HepG2 (cell line): Measurements from ENCODE around the gene TGFA. TPM values are rescaled to one million over a fixed set of nuclear protein-coding genes. Genes with fewer than 3 reads are reported as not detected.
A peak's percentile ranks its signal among the peaks of the same experiment; 100 is the strongest.

ENCODE experiments used
- ELF1 ChIP-seq: sonication (generic); formaldehyde crosslinking; IDR thresholded peaks from 2 replicates; pipeline ENCODE4 v1.4.0; 2020; ENCODE audit warnings: missing genetic modification reagents
- ETV5 ChIP-seq: IDR thresholded peaks from 2 replicates; pipeline ENCODE4 v1.6.1; 2018; ENCODE audit warnings: missing biosample characterization, missing genetic modification reagents, inconsistent platforms, borderline replicate concordance
- EZH2 ChIP-seq: conservative IDR thresholded peaks from 2 replicates; pipeline ENCODE4 v1.6.1; 2012; ENCODE audit warnings: mild to moderate bottlenecking, low read depth, low read length, moderate library complexity
- FOXA1 ChIP-seq, 2 experiments: fragments of 450-650 bp in 1 of 2; sonication (generic) in 1 of 2; formaldehyde crosslinking in 1 of 2; IDR thresholded peaks; 2 replicates each; pipeline versions ENCODE4 v1.4.0 to v1.6.1; 2016 to 2020; ENCODE audit warnings: missing genetic modification reagents in 1 of 2
- FOXP1 ChIP-seq, 2 experiments: fragments of 450-650 bp in 1 of 2; IDR thresholded peaks; 2 replicates each; pipeline ENCODE4 v1.6.1; 2017 to 2018; ENCODE audit warnings: antibody characterized with exemption in 1 of 2
- FOXP4 ChIP-seq: sonication (generic); formaldehyde crosslinking; IDR thresholded peaks from 2 replicates; pipeline ENCODE4 v1.4.0; 2020; ENCODE audit warnings: missing genetic modification reagents
- HHEX ChIP-seq: IDR thresholded peaks from 2 replicates; pipeline ENCODE4 v1.6.1; 2016; ENCODE audit warnings: control low read depth
- MAFK ChIP-seq, 2 experiments: IDR thresholded peaks in 1 of 2; conservative IDR thresholded peaks in 1 of 2; 2 replicates each; pipeline ENCODE4 v1.6.1; 2011; ENCODE audit warnings: improper control_type of control experiment in 2 of 2, low read length in 2 of 2
- MIER3 ChIP-seq: IDR thresholded peaks from 2 replicates; pipeline ENCODE4 v1.6.1; 2016; ENCODE audit warnings: missing compliant biosample characterization, borderline replicate concordance
- NR2F6 ChIP-seq, 2 experiments: IDR thresholded peaks; 2 replicates each; pipeline ENCODE4 v1.6.1; 2016; ENCODE audit warnings: antibody characterized with exemption in 1 of 2, mild to moderate bottlenecking in 1 of 2
- ONECUT2 ChIP-seq: sonication (generic); formaldehyde crosslinking; IDR thresholded peaks from 2 replicates; pipeline ENCODE4 v1.4.0; 2020; ENCODE audit warnings: missing genetic modification reagents
- PREB ChIP-seq: sonication (generic); formaldehyde crosslinking; IDR thresholded peaks from 2 replicates; pipeline ENCODE4 v1.4.0; 2020; ENCODE audit warnings: missing genetic modification reagents
- U2AF2 ChIP-seq: fragments of 200-400 bp; formaldehyde crosslinking; IDR thresholded peaks from 2 replicates; pipeline ENCODE4 v1.6.1; 2017; ENCODE audit warnings: low read depth, mild to moderate bottlenecking, low read length
- XRCC5 ChIP-seq: fragments of 200-400 bp; formaldehyde crosslinking; optimal IDR thresholded peaks from 2 replicates; pipeline ENCODE3; 2017; ENCODE audit warnings: mild to moderate bottlenecking, low read length
- ZBTB42 ChIP-seq: sonication (generic); formaldehyde crosslinking; IDR thresholded peaks from 2 replicates; pipeline ENCODE4 v1.5.0; 2020; ENCODE audit warnings: mild to moderate bottlenecking, missing genetic modification reagents
- ZNF121 ChIP-seq: sonication (generic); formaldehyde crosslinking; IDR thresholded peaks from 2 replicates; pipeline ENCODE4 v1.5.0; 2020; ENCODE audit warnings: mild to moderate bottlenecking, missing genetic modification reagents
- ZNF674 ChIP-seq: sonication (generic); formaldehyde crosslinking; IDR thresholded peaks from 2 replicates; pipeline ENCODE4 v1.5.0; 2020; ENCODE audit warnings: low read depth, mild to moderate bottlenecking, missing genetic modification reagents
- ZNF790 ChIP-seq: sonication (generic); formaldehyde crosslinking; IDR thresholded peaks from 2 replicates; pipeline ENCODE4 v1.8.0; 2022; ENCODE audit warnings: missing genetic modification reagents, mild to moderate bottlenecking, borderline replicate concordance
- ZNF792 ChIP-seq: IDR thresholded peaks from 2 replicates; pipeline ENCODE4 v1.6.1; 2016
- polyA plus RNA-seq, 8 experiments: library from polyadenylated mRNA; depleted of rRNA in 3 of 8; stranded (reverse) in 7 of 8; unstranded in 1 of 8; fragments of >200 nt; fragmentation: Illumina TruSeq in 4 of 8; extraction: Trizol in 4 of 8; gene quantifications; 2 replicates each; pipeline versions ENCODE4 v1.2.1 to v1.2.3, GENCODE V29; 2011 to 2016; ENCODE audit warnings: low read depth in 4 of 8, missing spikeins in 1 of 8, mixed read lengths in 1 of 8; ENCODE audit not compliant: insufficient read depth in 1 of 8
- total RNA-seq, 5 experiments: library from RNA; depleted of rRNA; stranded (reverse); fragments of >200 nt; fragmentation: Illumina TruSeq; extraction: Trizol; gene quantifications; 2 replicates each; pipeline ENCODE4 v1.2.3, GENCODE V29; 2016; ENCODE audit warnings: low read depth in 1 of 5
- TF ChIP-seq, protein P1 (sequence below): sonication (generic); IDR thresholded peaks from 2 replicates; pipeline ENCODE4 v1.6.1; 2016; ENCODE audit warnings: low read depth, borderline replicate concordance
- TF ChIP-seq, protein P2 (sequence below): sonication (generic); formaldehyde crosslinking; IDR thresholded peaks from 2 replicates; pipeline ENCODE4 v1.5.1; 2020; ENCODE audit warnings: mild to moderate bottlenecking, missing genetic modification reagents, borderline replicate concordance

TGFA gene
- total and polyA plus RNA-seq, 2 of the 13 experiments (the other 11 are each of a cell fraction or from before 2014, with no cell fraction given), result 7.8 to 15.3 TPM

GRCh38 chr2:70565039-70565731 is 11.6 kb upstream of the TGFA start (continued):
- TF ChIP-seq, protein P1, sequence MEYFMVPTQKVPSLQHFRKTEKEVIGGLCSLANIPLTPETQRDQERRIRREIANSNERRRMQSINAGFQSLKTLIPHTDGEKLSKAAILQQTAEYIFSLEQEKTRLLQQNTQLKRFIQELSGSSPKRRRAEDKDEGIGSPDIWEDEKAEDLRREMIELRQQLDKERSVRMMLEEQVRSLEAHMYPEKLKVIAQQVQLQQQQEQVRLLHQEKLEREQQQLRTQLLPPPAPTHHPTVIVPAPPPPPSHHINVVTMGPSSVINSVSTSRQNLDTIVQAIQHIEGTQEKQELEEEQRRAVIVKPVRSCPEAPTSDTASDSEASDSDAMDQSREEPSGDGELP, result 0 out of 2 replicates have a peak, but pooled peaks have one; percentile 21
- TF ChIP-seq U2AF2 (no peak), ELF1 (CRISPR knock-in tag) (peak; percentile 66), FOXP1 (IDR thresholded peaks at IDR 0.05) (peak; percentile 37; the same call in 1 of the 2 replicates), FOXP1 (CRISPR knock-in tag; IDR thresholded peaks at IDR 0.05) (peak; percentile 69), ETV5 (CRISPR knock-in tag) (peak; percentile 60; the same call in 1 of the 2 replicates), ZNF792 (peak; percentile 86), XRCC5 (peak; percentile 86), ZNF790 (CRISPR knock-in tag) (no peak), FOXP4 (peak; percentile 91), PREB (CRISPR knock-in tag) (no peak), ONECUT2 (CRISPR knock-in tag) (peak; percentile 58; the same call in 1 of the 2 replicates), ZNF121 (CRISPR knock-in tag) (peak; percentile 28; the same call in 1 of the 2 replicates), FOXA1 (IDR thresholded peaks at IDR 0.05) (peak; percentile 68), FOXA1 (CRISPR knock-in tag; IDR thresholded peaks at IDR 0.05) (peak; percentile 94), EZH2 (no peak), NR2F6 (IDR thresholded peaks at IDR 0.05) (peak; percentile 92), NR2F6 (CRISPR knock-in tag; IDR thresholded peaks at IDR 0.05) (peak; percentile 69), ZNF674 (no peak), ZBTB42 (no peak), MAFK (conservative IDR thresholded peaks at IDR 0.05 in 1 of 2, IDR thresholded peaks at IDR 0.05 in 1 of 2; ENCODE audit: low read length in 2 of 2) (no peak), HHEX (no peak), MIER3 (CRISPR knock-in tag) (peak; percentile 30; the same call in 1 of the 2 replicates)
- TF ChIP-seq, protein P2, sequence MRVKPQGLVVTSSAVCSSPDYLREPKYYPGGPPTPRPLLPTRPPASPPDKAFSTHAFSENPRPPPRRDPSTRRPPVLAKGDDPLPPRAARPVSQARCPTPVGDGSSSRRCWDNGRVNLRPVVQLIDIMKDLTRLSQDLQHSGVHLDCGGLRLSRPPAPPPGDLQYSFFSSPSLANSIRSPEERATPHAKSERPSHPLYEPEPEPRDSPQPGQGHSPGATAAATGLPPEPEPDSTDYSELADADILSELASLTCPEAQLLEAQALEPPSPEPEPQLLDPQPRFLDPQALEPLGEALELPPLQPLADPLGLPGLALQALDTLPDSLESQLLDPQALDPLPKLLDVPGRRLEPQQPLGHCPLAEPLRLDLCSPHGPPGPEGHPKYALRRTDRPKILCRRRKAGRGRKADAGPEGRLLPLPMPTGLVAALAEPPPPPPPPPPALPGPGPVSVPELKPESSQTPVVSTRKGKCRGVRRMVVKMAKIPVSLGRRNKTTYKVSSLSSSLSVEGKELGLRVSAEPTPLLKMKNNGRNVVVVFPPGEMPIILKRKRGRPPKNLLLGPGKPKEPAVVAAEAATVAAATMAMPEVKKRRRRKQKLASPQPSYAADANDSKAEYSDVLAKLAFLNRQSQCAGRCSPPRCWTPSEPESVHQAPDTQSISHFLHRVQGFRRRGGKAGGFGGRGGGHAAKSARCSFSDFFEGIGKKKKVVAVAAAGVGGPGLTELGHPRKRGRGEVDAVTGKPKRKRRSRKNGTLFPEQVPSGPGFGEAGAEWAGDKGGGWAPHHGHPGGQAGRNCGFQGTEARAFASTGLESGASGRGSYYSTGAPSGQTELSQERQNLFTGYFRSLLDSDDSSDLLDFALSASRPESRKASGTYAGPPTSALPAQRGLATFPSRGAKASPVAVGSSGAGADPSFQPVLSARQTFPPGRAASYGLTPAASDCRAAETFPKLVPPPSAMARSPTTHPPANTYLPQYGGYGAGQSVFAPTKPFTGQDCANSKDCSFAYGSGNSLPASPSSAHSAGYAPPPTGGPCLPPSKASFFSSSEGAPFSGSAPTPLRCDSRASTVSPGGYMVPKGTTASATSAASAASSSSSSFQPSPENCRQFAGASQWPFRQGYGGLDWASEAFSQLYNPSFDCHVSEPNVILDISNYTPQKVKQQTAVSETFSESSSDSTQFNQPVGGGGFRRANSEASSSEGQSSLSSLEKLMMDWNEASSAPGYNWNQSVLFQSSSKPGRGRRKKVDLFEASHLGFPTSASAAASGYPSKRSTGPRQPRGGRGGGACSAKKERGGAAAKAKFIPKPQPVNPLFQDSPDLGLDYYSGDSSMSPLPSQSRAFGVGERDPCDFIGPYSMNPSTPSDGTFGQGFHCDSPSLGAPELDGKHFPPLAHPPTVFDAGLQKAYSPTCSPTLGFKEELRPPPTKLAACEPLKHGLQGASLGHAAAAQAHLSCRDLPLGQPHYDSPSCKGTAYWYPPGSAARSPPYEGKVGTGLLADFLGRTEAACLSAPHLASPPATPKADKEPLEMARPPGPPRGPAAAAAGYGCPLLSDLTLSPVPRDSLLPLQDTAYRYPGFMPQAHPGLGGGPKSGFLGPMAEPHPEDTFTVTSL (CRISPR knock-in tag), result peak; percentile 94
